Loucy (cell line): Measurements from ENCODE around the gene SEMA5A.

Experiments used
- EZH2phosphoT487 ChIP-seq: fragments of 200-600 bp; IDR thresholded peaks from 2 replicates; pipeline ENCODE4 v1.6.1; 2018; ENCODE audit warnings: antibody characterized with exemption, mild to moderate bottlenecking, moderate library complexity, borderline replicate concordance
- TF ChIP-seq, protein P1 (sequence below): fragments of 200-600 bp; sonication (generic); conservative IDR thresholded peaks from 2 replicates; pipeline ENCODE4 v1.5.1; 2014; ENCODE audit warnings: mild to moderate bottlenecking, antibody characterized with exemption, low read length

DNA sequence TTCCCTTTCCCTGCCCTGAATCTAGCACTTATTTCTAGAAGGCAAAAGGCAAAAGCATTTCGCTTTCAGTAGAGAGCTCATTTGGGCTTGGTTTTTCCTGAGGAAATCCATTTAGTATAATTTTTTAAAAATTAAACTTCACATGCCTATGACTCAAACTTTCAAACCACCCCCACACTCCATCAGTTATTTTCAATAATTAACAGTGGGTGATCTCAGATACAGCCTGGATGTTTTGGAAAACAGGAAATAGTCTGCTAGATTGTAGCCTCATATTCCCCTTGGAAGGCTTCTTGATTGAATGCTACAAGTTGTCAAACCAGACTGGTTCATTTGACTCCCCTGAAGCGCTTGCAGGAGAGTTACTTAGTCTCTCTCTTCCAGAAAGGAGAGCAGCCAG, 40.6 kb downstream of the SEMA5A start:
- TF ChIP-seq EZH2phosphoT487 = no peak
- TF ChIP-seq, protein P1, sequence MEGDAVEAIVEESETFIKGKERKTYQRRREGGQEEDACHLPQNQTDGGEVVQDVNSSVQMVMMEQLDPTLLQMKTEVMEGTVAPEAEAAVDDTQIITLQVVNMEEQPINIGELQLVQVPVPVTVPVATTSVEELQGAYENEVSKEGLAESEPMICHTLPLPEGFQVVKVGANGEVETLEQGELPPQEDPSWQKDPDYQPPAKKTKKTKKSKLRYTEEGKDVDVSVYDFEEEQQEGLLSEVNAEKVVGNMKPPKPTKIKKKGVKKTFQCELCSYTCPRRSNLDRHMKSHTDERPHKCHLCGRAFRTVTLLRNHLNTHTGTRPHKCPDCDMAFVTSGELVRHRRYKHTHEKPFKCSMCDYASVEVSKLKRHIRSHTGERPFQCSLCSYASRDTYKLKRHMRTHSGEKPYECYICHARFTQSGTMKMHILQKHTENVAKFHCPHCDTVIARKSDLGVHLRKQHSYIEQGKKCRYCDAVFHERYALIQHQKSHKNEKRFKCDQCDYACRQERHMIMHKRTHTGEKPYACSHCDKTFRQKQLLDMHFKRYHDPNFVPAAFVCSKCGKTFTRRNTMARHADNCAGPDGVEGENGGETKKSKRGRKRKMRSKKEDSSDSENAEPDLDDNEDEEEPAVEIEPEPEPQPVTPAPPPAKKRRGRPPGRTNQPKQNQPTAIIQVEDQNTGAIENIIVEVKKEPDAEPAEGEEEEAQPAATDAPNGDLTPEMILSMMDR = no peak
